Vagina (tissue), 2 donors: ENCODE data around the gene LRP11.

Experiments used
- POLR2A ChIP-seq, 2 donors: fragments of 450-650 bp; IDR thresholded peaks; one replicate each; pipeline ENCODE4 v1.6.1; 2017; ENCODE audit warnings: antibody characterized with exemption in 2 of 2, mild to moderate bottlenecking in 2 of 2, moderate library complexity in 2 of 2
- TF ChIP-seq, protein P1 (sequence below), 3 experiments: fragments of 450-650 bp in 2 of 3; fragments of 200-600 bp in 1 of 3; sonication (generic) in 1 of 3; IDR thresholded peaks; one replicate each; pipeline ENCODE4 v1.5.1; 2017 to 2019; ENCODE audit warnings: antibody characterized with exemption in 3 of 3, mild to moderate bottlenecking in 2 of 3, moderate library complexity in 2 of 3

GRCh38 chr6:149815788-149816187 lies 48.4 kb downstream of the LRP11 start:
- TF ChIP-seq, protein P1, sequence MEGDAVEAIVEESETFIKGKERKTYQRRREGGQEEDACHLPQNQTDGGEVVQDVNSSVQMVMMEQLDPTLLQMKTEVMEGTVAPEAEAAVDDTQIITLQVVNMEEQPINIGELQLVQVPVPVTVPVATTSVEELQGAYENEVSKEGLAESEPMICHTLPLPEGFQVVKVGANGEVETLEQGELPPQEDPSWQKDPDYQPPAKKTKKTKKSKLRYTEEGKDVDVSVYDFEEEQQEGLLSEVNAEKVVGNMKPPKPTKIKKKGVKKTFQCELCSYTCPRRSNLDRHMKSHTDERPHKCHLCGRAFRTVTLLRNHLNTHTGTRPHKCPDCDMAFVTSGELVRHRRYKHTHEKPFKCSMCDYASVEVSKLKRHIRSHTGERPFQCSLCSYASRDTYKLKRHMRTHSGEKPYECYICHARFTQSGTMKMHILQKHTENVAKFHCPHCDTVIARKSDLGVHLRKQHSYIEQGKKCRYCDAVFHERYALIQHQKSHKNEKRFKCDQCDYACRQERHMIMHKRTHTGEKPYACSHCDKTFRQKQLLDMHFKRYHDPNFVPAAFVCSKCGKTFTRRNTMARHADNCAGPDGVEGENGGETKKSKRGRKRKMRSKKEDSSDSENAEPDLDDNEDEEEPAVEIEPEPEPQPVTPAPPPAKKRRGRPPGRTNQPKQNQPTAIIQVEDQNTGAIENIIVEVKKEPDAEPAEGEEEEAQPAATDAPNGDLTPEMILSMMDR (IDR thresholded peaks at IDR 0.05): no peak
- TF ChIP-seq POLR2A (IDR thresholded peaks at IDR 0.05): no peak
